Stimulated activated naive CD8-positive, alpha-beta T cell treated with anti-CD3 and anti-CD28 coated beads, Interleukin-15, Interleukin-2, amounts not matched to agents 100 U/mL and 50 U/mL, for 24 hours (primary cell): Measurements from ENCODE around the gene BET1.
"Not testable (repeated sequence)": the region's sequence is repeated elsewhere in the genome, so short reads cannot be mapped to it uniquely, and the experiment has no call there.

Source experiments
- ATAC-seq: fragments of 150-1000 bp; cut with Tn5 transposase; one replicate; pipeline ENCODE4 v1.10.0; 2021
- DNase-seq: peaks from one replicate; pipeline ENCODE4 v3.0.0; 2021

Gene BET1

GRCh38 chr7:94004024-94004951 lies at the start of gene BET1:
Gene BET1, minus strand, starts transcription at chr7:94004355. Its CDS starts 139 bp downstream, at chr7:94004216.
- ATAC-seq = peak; percentile 98
- DNase-seq = peak; percentile 90

- DNase-seq (no peak), ATAC-seq (no peak)
Measured at GRCh38 chr7:94053532-94053931, 49.4 kb upstream of the BET1 start.

- ATAC-seq = peak; percentile 38
Measured at GRCh38 chr7:94052398-94053180, 48.4 kb upstream of the BET1 start.

DNA sequence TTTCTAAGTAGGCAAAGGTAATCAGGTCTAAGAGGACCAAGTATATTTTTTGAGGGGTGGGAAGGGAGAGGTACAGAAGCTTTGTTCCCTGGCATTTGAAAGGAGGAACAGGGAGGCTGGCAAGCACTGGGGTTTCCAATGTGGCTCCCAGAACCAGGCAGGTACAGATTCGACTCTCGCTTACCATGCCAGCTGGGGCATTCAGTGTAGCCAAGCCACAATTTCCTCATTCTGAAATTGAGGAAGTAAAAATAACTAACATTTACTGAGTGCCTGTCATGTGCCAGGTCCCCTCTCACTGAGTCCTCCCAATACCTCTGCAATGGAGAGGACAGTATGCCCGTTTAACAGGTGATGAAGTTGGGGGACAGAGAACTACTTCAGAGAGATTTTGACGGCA lies 45.9 kb upstream of the BET1 start:
- ATAC-seq (peak; percentile 63), DNase-seq (peak; percentile 9)

More at GRCh38 chr7:94052398-94053180, 48.4 kb upstream of the BET1 start:
- no peak for DNase-seq

- no peak for DNase-seq
- ATAC-seq = no peak
Measured at GRCh38 chr7:94049615-94050014, 45.5 kb upstream of the BET1 start.

DNA sequence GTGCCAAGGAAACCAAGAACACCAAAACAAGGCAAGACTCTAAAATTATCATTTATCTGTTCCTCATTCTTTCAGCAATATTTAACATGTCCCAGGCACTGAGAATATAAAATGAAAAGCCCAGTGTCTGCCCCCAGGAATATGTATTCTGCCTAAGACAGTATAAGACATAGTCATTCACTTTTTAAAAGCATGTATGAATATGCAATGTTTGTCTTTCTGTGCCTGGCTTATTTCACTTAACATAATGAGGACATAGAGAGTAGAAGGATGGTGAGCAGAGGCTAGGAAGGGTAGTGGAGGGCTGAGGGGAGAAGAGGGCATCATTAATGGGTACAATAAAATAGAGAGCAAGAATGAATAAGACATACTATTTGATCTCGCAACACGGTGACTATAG lies 44.6 kb upstream of the BET1 start:
- DNase-seq (no peak), ATAC-seq (no peak)

- no peak for DNase-seq
- ATAC-seq = no peak
Measured at GRCh38 chr7:94047956-94048355, 43.8 kb upstream of the BET1 start.

GRCh38 chr7:94045581-94045980 lies 41.4 kb upstream of the BET1 start:
- ATAC-seq (no peak), DNase-seq (no peak)

- DNase-seq (no peak), ATAC-seq (no peak)
Measured at GRCh38 chr7:94044806-94045205, 40.7 kb upstream of the BET1 start.

GRCh38 chr7:94043299-94043698 lies 39.1 kb upstream of the BET1 start:
- DNase-seq (no peak), ATAC-seq (no peak)

DNA sequence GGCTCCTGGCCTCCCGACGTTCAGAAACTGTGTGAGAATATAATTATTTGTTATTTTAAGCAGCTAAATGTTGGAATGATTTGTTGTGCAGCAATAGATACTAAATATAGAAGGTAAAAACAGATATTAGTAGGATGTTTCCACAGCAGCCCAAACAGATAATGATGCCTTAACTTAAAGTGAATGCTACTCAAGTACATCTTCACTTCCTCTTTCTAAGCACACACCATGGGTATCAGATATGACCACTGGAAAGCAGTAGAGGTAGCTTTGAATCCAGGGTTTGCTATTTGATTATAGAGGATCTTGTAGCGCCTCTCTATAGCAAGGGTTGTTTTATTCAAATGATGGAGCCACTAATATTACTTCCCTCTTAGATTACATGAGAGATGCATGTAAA lies 38.2 kb upstream of the BET1 start:
- ATAC-seq (no peak), DNase-seq (no peak)

DNA sequence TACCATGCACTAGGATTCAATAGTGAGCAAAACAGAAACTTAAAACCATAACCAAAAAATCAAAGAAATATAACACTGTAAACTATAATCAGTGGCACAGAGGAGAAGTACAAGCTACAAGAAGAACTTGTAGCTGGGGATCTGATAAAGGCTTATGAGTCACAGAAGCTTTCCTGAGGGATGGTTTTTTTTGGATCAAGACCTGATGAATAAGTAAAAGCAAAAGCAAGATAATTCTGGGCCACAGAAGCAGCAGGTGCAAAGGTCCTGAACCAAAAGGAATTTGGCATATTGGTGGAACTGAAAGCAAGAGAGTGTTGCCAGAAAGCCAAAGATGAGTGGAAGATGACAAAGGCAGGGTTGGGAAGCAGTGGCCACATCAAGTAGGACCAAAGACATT lies 37.4 kb upstream of the BET1 start:
- no peak for DNase-seq
- ATAC-seq = no peak

GRCh38 chr7:94040254-94040653 lies 36.1 kb upstream of the BET1 start:
- no peak for ATAC-seq
- DNase-seq = no peak

DNA sequence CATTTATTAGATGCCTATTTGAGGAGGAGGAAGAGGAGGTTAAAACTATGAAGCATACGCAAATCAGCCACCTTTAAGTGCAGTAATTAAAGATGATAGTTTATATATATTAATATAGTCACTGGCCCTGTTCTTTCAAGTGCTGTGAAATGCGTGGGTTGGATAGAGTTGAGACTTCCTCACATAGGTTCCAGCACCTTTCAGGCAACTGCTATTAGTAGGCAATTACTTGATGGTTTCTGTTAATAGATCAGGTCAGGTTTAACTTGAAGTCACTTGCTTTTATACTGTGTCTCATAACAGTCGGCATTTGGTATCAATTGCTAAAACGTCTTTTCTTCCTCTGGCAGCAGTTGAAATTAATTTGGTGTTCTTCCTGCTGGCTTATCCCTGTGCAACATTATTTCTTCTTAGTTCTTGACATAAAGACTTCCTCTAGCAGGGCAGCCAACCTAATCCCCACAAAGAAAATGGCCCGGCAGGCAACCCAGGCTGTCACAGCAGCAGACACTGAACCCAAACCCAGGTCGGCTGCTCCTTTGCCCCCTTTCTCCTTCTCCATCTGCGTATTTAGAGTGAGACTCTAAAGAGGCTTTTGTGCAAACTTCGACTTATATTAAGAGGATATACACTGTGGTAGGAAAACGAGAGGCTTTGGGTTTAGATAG lies 35.3 kb upstream of the BET1 start:
- ATAC-seq = no peak
- DNase-seq = no peak

- DNase-seq (no peak), ATAC-seq (no peak)
Measured at GRCh38 chr7:94031865-94032264, 27.7 kb upstream of the BET1 start.

DNA sequence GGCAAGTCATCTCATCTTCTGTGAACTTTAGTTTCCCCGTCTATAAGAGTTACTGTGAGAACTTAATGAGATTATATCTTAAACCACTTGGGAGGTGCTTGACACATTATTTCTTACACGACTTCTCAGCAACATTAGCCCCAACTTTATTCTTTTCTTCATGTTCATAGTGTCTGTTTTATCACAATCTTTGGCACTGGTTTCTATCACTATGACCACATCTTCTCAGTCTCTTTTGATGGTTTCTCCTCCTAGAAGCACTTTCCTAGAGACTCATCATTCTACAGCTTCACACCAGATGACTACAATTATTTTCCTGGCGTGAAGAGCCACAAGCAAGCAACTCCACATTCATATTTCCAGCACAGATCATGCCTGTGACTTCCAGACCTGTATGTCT lies 26.5 kb upstream of the BET1 start:
- DNase-seq (no peak), ATAC-seq (no peak)

- no peak for DNase-seq
- ATAC-seq = no peak
Measured at GRCh38 chr7:94029976-94030375, 25.8 kb upstream of the BET1 start.

- ATAC-seq (no peak), DNase-seq (no peak)
Measured at GRCh38 chr7:94028768-94029167, 24.6 kb upstream of the BET1 start.

GRCh38 chr7:94026619-94027018 lies 22.5 kb upstream of the BET1 start:
- ATAC-seq, DNase-seq: not testable (repeated sequence)

DNA sequence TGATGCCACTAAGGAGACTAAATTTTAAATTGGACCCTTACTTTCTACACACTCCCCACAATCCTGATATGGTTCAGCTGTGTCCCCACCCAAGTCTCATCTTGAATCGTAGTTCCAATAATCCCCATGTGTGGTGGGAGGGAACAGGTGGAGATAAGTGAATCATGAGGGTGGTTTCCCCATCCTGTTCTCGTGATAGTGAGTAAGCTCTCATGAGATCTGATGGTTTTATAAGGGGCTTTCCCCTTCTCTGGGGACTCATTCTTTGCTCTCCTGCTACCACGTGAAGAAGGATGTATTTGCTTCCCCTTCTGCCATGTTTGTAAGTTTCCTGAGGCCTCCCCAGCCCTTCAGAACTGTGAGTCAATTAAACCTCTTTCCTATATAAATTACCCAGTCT lies 18.4 kb upstream of the BET1 start:
- no peak for DNase-seq
- peak; percentile 90 for ATAC-seq

DNA sequence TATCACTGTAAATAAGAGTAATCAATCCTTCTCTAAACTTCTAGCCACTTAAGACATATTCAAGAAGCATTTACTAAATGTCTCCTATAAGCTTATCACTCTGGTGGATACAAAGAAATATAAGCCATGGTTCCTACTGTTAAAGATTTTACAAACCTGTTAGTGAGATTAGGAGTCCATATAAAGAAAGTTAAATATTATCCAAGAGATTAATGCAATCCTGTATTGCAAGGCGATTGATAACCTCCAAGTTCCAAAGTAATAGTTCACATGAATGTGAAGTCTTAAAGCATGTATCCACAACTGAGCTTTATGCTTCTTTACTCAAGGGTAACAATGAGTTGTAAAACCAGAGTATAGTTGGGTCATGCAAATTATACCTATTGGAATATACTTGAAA lies 12.6 kb upstream of the BET1 start:
- no peak for DNase-seq

GRCh38 chr7:94015538-94015937 lies 11.4 kb upstream of the BET1 start:
- no peak for ATAC-seq
- DNase-seq = no peak

More for the DNA sequence above, 12.6 kb upstream of the BET1 start:
- no peak for ATAC-seq

DNA sequence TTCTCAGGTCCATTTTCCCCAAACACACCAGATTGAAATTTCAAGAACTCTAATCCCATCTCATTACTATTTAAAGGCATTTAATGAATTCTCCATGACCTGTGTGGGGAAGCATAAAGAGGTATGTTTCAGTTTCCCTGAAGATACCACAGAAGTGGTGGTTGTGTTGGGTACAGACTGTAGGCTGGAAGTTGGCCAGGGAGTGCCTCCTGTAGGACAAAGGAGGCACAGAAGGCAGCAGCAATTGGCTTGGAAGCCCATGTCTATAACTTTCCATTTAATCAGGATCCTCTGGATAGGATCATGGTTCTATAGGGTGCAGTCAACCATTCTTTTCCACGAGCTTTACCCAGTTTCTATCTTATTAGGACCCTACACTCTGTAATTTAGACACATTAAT lies 8.6 kb upstream of the BET1 start:
- DNase-seq = no peak

More for the DNA sequence above, 8.6 kb upstream of the BET1 start:
- no peak for ATAC-seq
